ENCODE results near the gene POLE. TPM values are rescaled to one million over a fixed set of nuclear protein-coding genes. Genes with fewer than 3 reads are reported as not detected.
A peak's percentile ranks its signal among the peaks of the same experiment; 100 is the strongest.

Gene POLE
- total and polyA plus RNA-seq, 2 of the 4 experiments (the other 2 are of a cell fraction), result 17.2 to 20.7 TPM

DNA sequence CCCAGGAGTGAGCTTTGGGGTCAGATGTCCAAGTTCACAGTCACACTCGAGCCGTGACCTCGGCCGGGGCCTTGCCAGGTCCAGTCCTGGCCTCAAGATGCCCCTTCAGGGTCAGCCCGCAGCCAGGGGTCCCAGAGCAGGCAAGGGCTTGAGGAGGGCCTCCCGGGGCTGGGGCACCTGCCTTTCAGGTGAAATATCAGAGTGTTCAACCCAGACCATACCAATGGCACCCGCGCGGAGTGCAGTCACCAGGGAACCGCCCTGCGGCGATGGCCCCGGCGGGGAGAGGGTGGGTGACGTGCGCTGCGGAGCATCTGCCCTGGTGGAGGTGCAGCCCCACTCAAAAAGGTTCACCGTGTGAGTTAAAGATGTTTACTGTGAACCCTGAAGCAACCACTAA, 93.6 kb downstream of the POLE start:
- dilution Hi-C loops (cut with HindIII; ENCODE audit: low sequenced_read_pairs, unreplicated experiment), result no loop called here
- H2AFZ ChIP-seq (replicated peaks; ENCODE audit: low read length, poor library complexity), result peak overlapping the region; percentile 58

More for the DNA sequence above, 93.6 kb downstream of the POLE start:
- H3K4me3 ChIP-seq (ENCODE audit: insufficient read depth, low read depth, low read length), result no peak overlapping the region
- WGBS, 2 experiments (ENCODE audit: extremely low coverage in 2 of 2, insufficient read length in 1 of 2), result no CpG with 5 or more reads among the region's 18 CpGs
- no peak overlapping the region for H4K91ac ChIP-seq (ENCODE audit: insufficient read depth, low read depth, low read length)
- no peak overlapping the region for H4K5ac ChIP-seq (ENCODE audit: low read depth, low read length)
- CTCF ChIA-PET, result no interaction called here
- no peak for DNase-seq
- peak overlapping the region; percentile 81; the same call in 1 of the 2 replicates for H3K4me2 ChIP-seq (ENCODE audit: low read depth, low read length)
- TF ChIP-seq MAFK (IDR thresholded peaks at IDR 0.05; ENCODE audit: low read depth, low read length) (no peak), SMC3 (IDR thresholded peaks at IDR 0.05; ENCODE audit: low read depth, low read length) (no peak), BHLHE40 (IDR thresholded peaks at IDR 0.05; ENCODE audit: low read depth, low read length) (no peak)
- no peak overlapping the region for H3K56ac ChIP-seq (ENCODE audit: extremely low read depth, insufficient read depth, low read length)
- no peaks in the 10 kb centered on the region for H3K79me1 ChIP-seq (ENCODE audit: low read depth in 1 of 2, low read length in 2 of 2)
- H2AK9ac ChIP-seq (replicated peaks; ENCODE audit: low read depth, low read length, poor library complexity), result no peak overlapping the region
- POLR2A ChIA-PET (ENCODE audit: unreplicated experiment), result no interaction called here
- no peak overlapping the region for H3K27ac ChIP-seq (ENCODE audit: insufficient read depth, low read length)
- no peak overlapping the region for H3K9ac ChIP-seq (ENCODE audit: low read depth, low read length)
- H2BK20ac ChIP-seq (ENCODE audit: low read depth, low read length), result no peak overlapping the region
- no peak overlapping the region for H2BK120ac ChIP-seq (ENCODE audit: low read depth, low read length)
- peaks cover 6% of the 10 kb centered on the region; the same call in 1 of the 2 replicates for H3K27me3 ChIP-seq (ENCODE audit: control insufficient read depth, insufficient read depth, low read length)
- no peak overlapping the region for H3K4ac ChIP-seq (ENCODE audit: low read depth, low read length)
- intact Hi-C loops (cut with micrococcal nuclease), result no loop called here
- no TSS peak for BruUV-seq (replicated peaks)
- in situ Hi-C loops (cut with MboI; ENCODE audit: low sequenced_read_pairs), result no loop called here
- H4K20me1 ChIP-seq (ENCODE audit: insufficient read depth, low read length), result 0 out of 2 replicates have a peak, but pooled peaks cover under 1% of the 10 kb centered on the region
- peaks cover 4% of the 10 kb centered on the region; the same call in 1 of the 2 replicates for H3K4me1 ChIP-seq (ENCODE audit: control insufficient read depth, insufficient read depth, low read length)
- 0 out of 2 replicates have a peak, but pooled peaks cover 7% of the 10 kb centered on the region for H3K9me1 ChIP-seq (ENCODE audit: insufficient read depth, low read length)
- H4K8ac ChIP-seq (ENCODE audit: low read depth in 2 of 2, low read length in 2 of 2), result peak overlapping the region in 1 of 2 experiments; percentile 42; a peak in 1 of 4 replicates
- no peak overlapping the region for H2AK5ac ChIP-seq (ENCODE audit: low read depth, low read length)
- H3K36me3 ChIP-seq (ENCODE audit: control insufficient read depth, insufficient read depth, low read length), result no peaks in the 10 kb centered on the region
- no peak overlapping the region for H3K14ac ChIP-seq (replicated peaks; ENCODE audit: low read depth, low read length)
- H3K18ac ChIP-seq (ENCODE audit: low read depth, low read length), result no peak overlapping the region
- H3K9me3 ChIP-seq (ENCODE audit: control insufficient read depth, insufficient read depth, low read length), result peaks cover 5% of the 10 kb centered on the region; the same call in 1 of the 2 replicates
- ATAC-seq (ENCODE audit: low read depth), result no peak
- H3K23ac ChIP-seq (ENCODE audit: low read depth, low read length), result no peak overlapping the region
- no peak overlapping the region for H2BK5ac ChIP-seq (ENCODE audit: low read depth, low read length, poor library complexity, severe bottlenecking)
- no peak overlapping the region for H2BK15ac ChIP-seq (ENCODE audit: low read depth, low read length)

All from IMR-90 (cell line).